H9 (cell line): ENCODE measurements around the gene MCAT. TPM values are rescaled to one million over a fixed set of nuclear protein-coding genes. Genes with fewer than 3 reads are reported as not detected.
A peak's percentile ranks its signal among the peaks of the same experiment; 100 is the strongest.

ENCODE experiments used
- DNase-seq: peaks from one replicate; pipeline ENCODE4 v3.0.0-alpha.2; 2017
- H2AFZ ChIP-seq: one replicate; pipeline ENCODE4 v1.6.1; 2013; ENCODE audit warnings: mild to moderate bottlenecking, low read length, control low read depth, moderate library complexity
- H2AK5ac ChIP-seq: 2 replicates; pipeline ENCODE4 v1.6.1; 2013; ENCODE audit warnings: low read length, control low read depth, mixed read lengths; ENCODE audit not compliant: insufficient read length
- H2BK120ac ChIP-seq: one replicate; pipeline ENCODE4 v1.6.1; 2013; ENCODE audit warnings: low read depth, mild to moderate bottlenecking, low read length, control low read depth, inconsistent platforms; ENCODE audit not compliant: poor library complexity, severe bottlenecking
- H2BK12ac ChIP-seq: 2 replicates; pipeline ENCODE4 v1.6.1; 2013; ENCODE audit warnings: low read length, control low read depth, mixed read lengths, low read depth; ENCODE audit not compliant: insufficient read length
- H2BK15ac ChIP-seq: 2 replicates; pipeline ENCODE4 v1.6.1; 2013; ENCODE audit warnings: low read depth, low read length, control low read depth
- H2BK20ac ChIP-seq: one replicate; pipeline ENCODE4 v1.6.1; 2013; ENCODE audit warnings: low read depth, mild to moderate bottlenecking, low read length, control low read depth, inconsistent platforms; ENCODE audit not compliant: poor library complexity, severe bottlenecking
- H2BK5ac ChIP-seq: 2 replicates; pipeline ENCODE4 v1.6.1; 2013; ENCODE audit warnings: low read length, control low read depth, mixed read lengths; ENCODE audit not compliant: insufficient read length
- H3K14ac ChIP-seq: 2 replicates; pipeline ENCODE4 v1.6.1; 2013; ENCODE audit warnings: low read length, control low read depth; ENCODE audit not compliant: insufficient read depth
- H3K18ac ChIP-seq: 2 replicates; pipeline ENCODE4 v1.6.1; 2013; ENCODE audit warnings: low read depth, mild to moderate bottlenecking, mixed read lengths, low read length, control low read depth; ENCODE audit not compliant: insufficient read length
- H3K23ac ChIP-seq: 2 replicates; pipeline ENCODE4 v1.6.1; 2013; ENCODE audit warnings: low read length, control low read depth, mixed read lengths, low read depth; ENCODE audit not compliant: insufficient read length
- H3K23me2 ChIP-seq: 2 replicates; pipeline ENCODE4 v1.6.1; 2013; ENCODE audit warnings: low read depth, mild to moderate bottlenecking, mixed read lengths, low read length, control low read depth; ENCODE audit not compliant: insufficient read length, poor library complexity, severe bottlenecking
- H3K27ac ChIP-seq: 2 replicates; pipeline ENCODE4 v1.5.1; 2013; ENCODE audit warnings: low read length, control low read depth, mixed read lengths, low read depth; ENCODE audit not compliant: insufficient read length
- H3K27me3 ChIP-seq: 2 replicates; pipeline ENCODE4 v1.6.1; 2013; ENCODE audit warnings: low read length, control low read depth, inconsistent platforms; ENCODE audit not compliant: insufficient read depth
- H3K4ac ChIP-seq: 2 replicates; pipeline ENCODE4 v1.6.1; 2013; ENCODE audit warnings: low read depth, mild to moderate bottlenecking, control low read depth, inconsistent platforms, low read length, moderate library complexity
- H3K4me1 ChIP-seq: 2 replicates; pipeline ENCODE4 v1.6.1; 2013; ENCODE audit warnings: low read length, control low read depth, inconsistent platforms; ENCODE audit not compliant: insufficient read depth
- H3K4me2 ChIP-seq: 2 replicates; pipeline ENCODE4 v1.6.1; 2013; ENCODE audit warnings: low read length, control low read depth, mixed read lengths; ENCODE audit not compliant: insufficient read length, insufficient read depth
- H3K56ac ChIP-seq: 2 replicates; pipeline ENCODE4 v1.6.1; 2013; ENCODE audit warnings: low read depth, mild to moderate bottlenecking, mixed read lengths, low read length, control low read depth; ENCODE audit not compliant: insufficient read length
- H3K79me1 ChIP-seq: 2 replicates; pipeline ENCODE4 v1.6.1; 2013; ENCODE audit warnings: low read depth, mild to moderate bottlenecking, moderate library complexity, low read length, control low read depth, inconsistent platforms; ENCODE audit not compliant: insufficient read depth, poor library complexity, severe bottlenecking
- H3K79me2 ChIP-seq: 2 replicates; pipeline ENCODE4 v1.6.1; 2013; ENCODE audit warnings: low read length, control low read depth, inconsistent platforms; ENCODE audit not compliant: insufficient read depth
- H3K9ac ChIP-seq: 2 replicates; pipeline ENCODE4 v1.6.1; 2013; ENCODE audit warnings: low read length, control low read depth, mixed read lengths; ENCODE audit not compliant: insufficient read length; ENCODE audit errors: extremely low read depth
- H3K9me3 ChIP-seq: one replicate; pipeline ENCODE4 v1.6.1; 2013; ENCODE audit warnings: low read depth, low read length, inconsistent platforms; ENCODE audit not compliant: control insufficient read depth
- H3T11ph ChIP-seq: one replicate; pipeline ENCODE4 v1.6.1; 2013; ENCODE audit warnings: mild to moderate bottlenecking, low read length, control low read depth, inconsistent platforms
- H4K20me1 ChIP-seq: one replicate; pipeline ENCODE4 v1.6.1; 2013; ENCODE audit not compliant: control insufficient read depth, insufficient read length, insufficient read depth
- H4K5ac ChIP-seq: 2 replicates; pipeline ENCODE4 v1.6.1; 2013; ENCODE audit warnings: low read depth, mild to moderate bottlenecking, mixed read lengths, low read length, control low read depth; ENCODE audit not compliant: insufficient read length
- H4K8ac ChIP-seq: replicated peaks from 2 replicates; pipeline ENCODE4 v1.6.1; 2013; ENCODE audit warnings: low read length, control low read depth, mixed read lengths, low read depth; ENCODE audit not compliant: insufficient read length
- H4K91ac ChIP-seq: 2 replicates; pipeline ENCODE4 v1.6.1; 2013; ENCODE audit warnings: low read depth, mild to moderate bottlenecking, moderate library complexity, mixed read lengths, low read length, control low read depth; ENCODE audit not compliant: insufficient read length
- H3K27ac Mint-ChIP-seq, 3 experiments: 2 replicates in 2 of 3; 3 replicates in 1 of 3; pipeline ENCODE4 v1.8.0; 2020 to 2021; ENCODE audit warnings: mixed read lengths in 3 of 3, mild to moderate bottlenecking in 1 of 3, moderate library complexity in 1 of 3
- H3K27me3 Mint-ChIP-seq: 2 replicates; pipeline ENCODE4 v1.8.0; 2021; ENCODE audit warnings: low read depth, mild to moderate bottlenecking, moderate library complexity, mixed read lengths
- H3K36me3 Mint-ChIP-seq, 3 experiments: 2 replicates in 2 of 3; 3 replicates in 1 of 3; pipeline ENCODE4 v1.8.0; 2020 to 2021; ENCODE audit warnings: low read depth in 3 of 3, mixed read lengths in 3 of 3; ENCODE audit not compliant: insufficient read depth in 1 of 3
- H3K4me1 Mint-ChIP-seq, 2 experiments: 2 replicates each; pipeline ENCODE4 v1.8.0; 2020; ENCODE audit warnings: mixed read lengths in 2 of 2
- H3K4me3 Mint-ChIP-seq, 2 experiments: 2 replicates in 1 of 2; 3 replicates in 1 of 2; pipeline ENCODE4 v1.8.0; 2020 to 2021; ENCODE audit warnings: mild to moderate bottlenecking in 2 of 2, mixed read lengths in 2 of 2, moderate library complexity in 1 of 2
- H3K9me3 Mint-ChIP-seq, 2 experiments: 2 replicates in 1 of 2; 3 replicates in 1 of 2; pipeline ENCODE4 v1.8.0; 2020; ENCODE audit warnings: mild to moderate bottlenecking in 2 of 2, mixed read lengths in 2 of 2, moderate library complexity in 1 of 2
- WGBS: extraction: QIAGEN DNeasy Blood & Tissue Kit; methylation state at CpG from one replicate; pipeline ENCODE4 v1.1.7; 2013; ENCODE audit warnings: missing lambda C conversion rate, low lambda C conversion rate, mixed read lengths; ENCODE audit not compliant: insufficient read length; ENCODE audit errors: extremely low coverage; 5-methylcytosine and 5-hydroxymethylcytosine counted together
- total RNA-seq: library from RNA; stranded (reverse); gene quantifications from 2 replicates; pipeline ENCODE4 v1.2.1, GENCODE V29; 2021
- TF ChIP-seq, protein P1 (sequence below): fragments of 200-600 bp; sonication (generic); conservative IDR thresholded peaks from 3 replicates; pipeline ENCODE4 v1.8.0; 2021; ENCODE audit warnings: antibody characterized with exemption, mild to moderate bottlenecking

MCAT gene
- total RNA-seq, 1 experiment from 2014 or later: 20.3 TPM

- Histone ChIP-seq H3K14ac (peak overlapping the region; percentile 17; the same call in 1 of the 2 replicates), H2BK5ac (no peak overlapping the region), H2BK15ac (no peak overlapping the region; the same call in 1 of the 2 replicates), H3K56ac (no peak overlapping the region), H3T11ph (no peak overlapping the region), H3K23ac (no peak overlapping the region), H4K8ac (no peak overlapping the region), H3K4ac (no peak overlapping the region), H3K4me1 (no peaks in the 10 kb centered on the region), H3K9ac (no peak overlapping the region), H2BK120ac (no peak overlapping the region), H4K91ac (no peak overlapping the region), H2AFZ (no peak overlapping the region), H4K20me1 (no peaks in the 10 kb centered on the region), H3K4me2 (no peak overlapping the region), H3K27ac (no peak overlapping the region), H3K9me3 (no peaks in the 10 kb centered on the region), H3K79me2 (no peaks in the 10 kb centered on the region), H2BK12ac (no peak overlapping the region), H2BK20ac (no peak overlapping the region), H4K5ac (no peak overlapping the region), H3K79me1 (no peaks in the 10 kb centered on the region), H3K27me3 (no peaks in the 10 kb centered on the region), H3K18ac (no peak overlapping the region), H2AK5ac (no peak overlapping the region), H3K23me2 (no peaks in the 10 kb centered on the region)
- H3K4me3 Mint-ChIP-seq: no peak overlapping the region
- peaks cover 4% of the 10 kb centered on the region for H3K27me3 Mint-ChIP-seq
- WGBS: no CpG with 5 or more reads among the region's 24 CpGs
- H3K27ac Mint-ChIP-seq: no peak overlapping the region
- TF ChIP-seq, protein P1, sequence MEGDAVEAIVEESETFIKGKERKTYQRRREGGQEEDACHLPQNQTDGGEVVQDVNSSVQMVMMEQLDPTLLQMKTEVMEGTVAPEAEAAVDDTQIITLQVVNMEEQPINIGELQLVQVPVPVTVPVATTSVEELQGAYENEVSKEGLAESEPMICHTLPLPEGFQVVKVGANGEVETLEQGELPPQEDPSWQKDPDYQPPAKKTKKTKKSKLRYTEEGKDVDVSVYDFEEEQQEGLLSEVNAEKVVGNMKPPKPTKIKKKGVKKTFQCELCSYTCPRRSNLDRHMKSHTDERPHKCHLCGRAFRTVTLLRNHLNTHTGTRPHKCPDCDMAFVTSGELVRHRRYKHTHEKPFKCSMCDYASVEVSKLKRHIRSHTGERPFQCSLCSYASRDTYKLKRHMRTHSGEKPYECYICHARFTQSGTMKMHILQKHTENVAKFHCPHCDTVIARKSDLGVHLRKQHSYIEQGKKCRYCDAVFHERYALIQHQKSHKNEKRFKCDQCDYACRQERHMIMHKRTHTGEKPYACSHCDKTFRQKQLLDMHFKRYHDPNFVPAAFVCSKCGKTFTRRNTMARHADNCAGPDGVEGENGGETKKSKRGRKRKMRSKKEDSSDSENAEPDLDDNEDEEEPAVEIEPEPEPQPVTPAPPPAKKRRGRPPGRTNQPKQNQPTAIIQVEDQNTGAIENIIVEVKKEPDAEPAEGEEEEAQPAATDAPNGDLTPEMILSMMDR: no peak
- no peaks in the 10 kb centered on the region for H3K9me3 Mint-ChIP-seq
- no peaks in the 10 kb centered on the region for H3K36me3 Mint-ChIP-seq
- H3K4me1 Mint-ChIP-seq: peaks cover 0 to 13% of the 10 kb centered on the region in 2 experiments; a peak in 1 of 4 replicates
- DNase-seq: no peak
Observed at GRCh38 chr22:43158778-43159483, 15.7 kb upstream of the MCAT start.
